ENCODE results near the gene LCAT.

The LCAT gene

DNA sequence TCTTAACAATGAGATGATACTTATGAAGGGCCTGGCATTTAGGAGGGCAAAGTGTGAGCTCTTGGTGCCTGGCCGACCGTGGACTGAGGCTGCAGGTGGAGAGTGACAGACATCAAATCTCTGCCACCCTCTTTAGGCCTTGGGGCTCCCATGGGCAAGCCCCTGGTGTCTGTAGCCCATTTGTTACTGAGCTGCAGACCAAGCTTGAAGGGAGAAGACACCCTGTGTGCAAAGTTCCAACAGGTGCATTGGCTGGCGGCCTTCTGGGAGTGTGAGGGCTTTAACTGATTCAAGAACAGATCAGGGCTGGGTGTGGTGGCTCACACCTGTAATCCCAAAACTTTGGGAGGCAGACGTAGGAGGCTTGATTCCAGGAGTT, 11.5 kb downstream of the LCAT start:
- H3K9me3 ChIP-seq = no peaks in the 10 kb centered on the region
- H3K4me1 ChIP-seq = peaks cover 3% of the 10 kb centered on the region; the same call in 1 of the 2 replicates
- no peaks in the 10 kb centered on the region for H3K27me3 ChIP-seq
- peaks cover 3% of the 10 kb centered on the region; the same call in 1 of the 2 replicates for H3K36me3 ChIP-seq
- H3K4me3 ChIP-seq (ENCODE audit: low read depth, low read length) = no peak overlapping the region
- no peak for DNase-seq
- TF ChIP-seq CTCF (IDR thresholded peaks at IDR 0.05; ENCODE audit: low read depth, low read length) = no peak

GRCh38 chr16:67931712-67932461, 12.0 kb downstream of the LCAT start, which contains the start of gene CTRL:
TSS of gene CTRL (minus strand) at chr16:67931862. CDS start at chr16:67931852, 10 bp downstream.
- Histone ChIP-seq H3K27me3 (no peaks in the 10 kb centered on the region), H3K36me3 (peaks cover 5% of the 10 kb centered on the region; the same call in 1 of the 2 replicates), H3K9me3 (no peaks in the 10 kb centered on the region), H3K4me1 (peaks cover 5% of the 10 kb centered on the region), H3K4me3 (ENCODE audit: low read depth, low read length) (no peak within 1 kb of the TSS)
- DNase-seq = peak; percentile 13
- TF ChIP-seq CTCF (IDR thresholded peaks at IDR 0.05; ENCODE audit: low read depth, low read length) = 0 out of 2 replicates have a peak, but pooled peaks have one; percentile 10

DNA sequence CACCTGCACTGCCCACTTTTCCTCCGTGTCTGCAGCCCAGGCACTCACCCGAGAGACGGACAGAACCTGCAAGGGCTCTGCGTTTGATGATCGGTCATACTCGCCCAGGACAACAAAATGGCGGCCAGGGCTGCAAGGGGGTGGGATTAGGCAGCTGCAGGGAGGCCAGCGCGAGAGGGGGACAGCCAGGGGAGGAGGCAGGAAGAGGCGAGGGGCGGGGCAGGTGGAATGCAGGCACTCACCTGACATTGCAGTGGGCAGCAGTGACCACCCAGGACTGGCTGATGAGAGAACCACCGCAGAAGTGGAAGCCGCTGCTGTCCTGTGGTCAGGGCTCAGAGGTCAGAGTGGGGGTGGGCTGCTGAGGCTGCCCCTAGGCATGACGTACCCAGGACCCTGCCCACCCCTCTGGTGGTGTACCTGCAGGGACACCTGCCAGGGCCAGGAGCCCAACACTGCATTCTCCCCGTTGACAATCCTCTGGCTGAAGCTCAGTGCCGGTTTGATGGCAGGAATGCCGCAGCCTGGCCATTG, 13.2 kb downstream of the LCAT start:
- Histone ChIP-seq H3K4me1 (peaks cover 15% of the 10 kb centered on the region), H3K4me3 (ENCODE audit: low read depth, low read length) (no peak overlapping the region), H3K27me3 (no peaks in the 10 kb centered on the region), H3K9me3 (no peaks in the 10 kb centered on the region), H3K36me3 (peaks cover 5% of the 10 kb centered on the region; the same call in 1 of the 2 replicates)
- peak; percentile 9 for DNase-seq
- TF ChIP-seq CTCF (IDR thresholded peaks at IDR 0.05; ENCODE audit: low read depth, low read length) = no peak

- H3K9me3 ChIP-seq = no peaks in the 10 kb centered on the region
- peaks cover 19% of the 10 kb centered on the region for H3K4me1 ChIP-seq
- no peak overlapping the region for H3K4me3 ChIP-seq (ENCODE audit: low read depth, low read length)
- H3K27me3 ChIP-seq = no peaks in the 10 kb centered on the region
- no peak for TF ChIP-seq CTCF (IDR thresholded peaks at IDR 0.05; ENCODE audit: low read depth, low read length)
- peak; percentile 6 for DNase-seq
- peaks cover 5% of the 10 kb centered on the region; the same call in 1 of the 2 replicates for H3K36me3 ChIP-seq
Measured at GRCh38 chr16:67930191-67930590, 13.7 kb downstream of the LCAT start.

GRCh38 chr16:67928561-67929364, 15.2 kb downstream of the LCAT start:
- peaks cover 5% of the 10 kb centered on the region; the same call in 1 of the 2 replicates for H3K36me3 ChIP-seq
- no peaks in the 10 kb centered on the region for H3K27me3 ChIP-seq
- H3K4me1 ChIP-seq = peaks cover 19% of the 10 kb centered on the region
- TF ChIP-seq CTCF (IDR thresholded peaks at IDR 0.05; ENCODE audit: low read depth, low read length) = peak; percentile 96
- peak; percentile 83 for DNase-seq
- no peaks in the 10 kb centered on the region for H3K9me3 ChIP-seq
- H3K4me3 ChIP-seq (ENCODE audit: low read depth, low read length) = no peak overlapping the region
